Measurements from ENCODE around the gene PIAS1.

GRCh38 chr15:68042855-68043222, 11.3 kb upstream of the PIAS1 start:
- TF ChIP-seq CTCF (IDR thresholded peaks at IDR 0.05; ENCODE audit: insufficient read depth, low read length) (no peak), POLR2AphosphoS5 (IDR thresholded peaks at IDR 0.05; ENCODE audit: low read depth) (no peak)
